ENCODE data around the gene EIF3M.

DNA sequence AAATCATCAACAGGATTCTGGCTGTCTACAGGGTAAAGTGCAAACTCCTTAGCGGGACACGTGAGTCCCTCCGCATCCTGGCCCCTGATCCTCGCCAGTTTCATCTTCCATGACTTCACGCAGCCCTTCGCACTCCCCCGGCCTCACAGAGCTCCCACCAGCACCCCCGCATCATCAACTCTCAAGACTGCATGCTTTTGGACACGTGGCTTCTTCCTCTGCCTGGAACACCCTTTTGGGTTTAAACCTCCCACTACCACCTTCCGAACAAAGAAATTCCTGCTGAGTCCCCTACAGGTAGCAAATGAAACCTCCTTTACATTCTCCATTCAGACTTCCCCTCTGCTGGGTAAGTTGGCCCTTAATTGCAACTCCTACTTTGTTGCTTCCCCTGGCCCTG is 12.6 kb upstream of the EIF3M start:
- TF ChIP-seq, protein P1, sequence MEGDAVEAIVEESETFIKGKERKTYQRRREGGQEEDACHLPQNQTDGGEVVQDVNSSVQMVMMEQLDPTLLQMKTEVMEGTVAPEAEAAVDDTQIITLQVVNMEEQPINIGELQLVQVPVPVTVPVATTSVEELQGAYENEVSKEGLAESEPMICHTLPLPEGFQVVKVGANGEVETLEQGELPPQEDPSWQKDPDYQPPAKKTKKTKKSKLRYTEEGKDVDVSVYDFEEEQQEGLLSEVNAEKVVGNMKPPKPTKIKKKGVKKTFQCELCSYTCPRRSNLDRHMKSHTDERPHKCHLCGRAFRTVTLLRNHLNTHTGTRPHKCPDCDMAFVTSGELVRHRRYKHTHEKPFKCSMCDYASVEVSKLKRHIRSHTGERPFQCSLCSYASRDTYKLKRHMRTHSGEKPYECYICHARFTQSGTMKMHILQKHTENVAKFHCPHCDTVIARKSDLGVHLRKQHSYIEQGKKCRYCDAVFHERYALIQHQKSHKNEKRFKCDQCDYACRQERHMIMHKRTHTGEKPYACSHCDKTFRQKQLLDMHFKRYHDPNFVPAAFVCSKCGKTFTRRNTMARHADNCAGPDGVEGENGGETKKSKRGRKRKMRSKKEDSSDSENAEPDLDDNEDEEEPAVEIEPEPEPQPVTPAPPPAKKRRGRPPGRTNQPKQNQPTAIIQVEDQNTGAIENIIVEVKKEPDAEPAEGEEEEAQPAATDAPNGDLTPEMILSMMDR (IDR thresholded peaks at IDR 0.05; ENCODE audit: low read depth, low read length), result no peak
- TF ChIP-seq EZH2phosphoT487 (IDR thresholded peaks at IDR 0.05; ENCODE audit: low read depth), result no peak
